A549 (cell line): ENCODE results near the gene XPR1.

Experiments
- CEBPB ChIP-seq, 2 experiments: fragments of >200 bp in 1 of 2; sonication (Bioruptor Twin) in 1 of 2; formaldehyde crosslinking in 1 of 2; IDR thresholded peaks; 2 replicates each; pipeline ENCODE4 v1.6.1; 2012 to 2016
- CHD2 ChIP-seq: fragments of 150-350 bp; IDR thresholded peaks from 2 replicates; pipeline ENCODE4 v1.6.1; 2014; ENCODE audit warnings: low read length; ENCODE audit not compliant: partially characterized antibody
- CTCF ChIP-seq: fragments of >200 bp; sonication (Bioruptor Twin); formaldehyde crosslinking; IDR thresholded peaks from 3 replicates; pipeline ENCODE4 v1.5.1; 2016
- EP300 ChIP-seq, 2 experiments: fragments of >200 bp; sonication (Bioruptor Twin); formaldehyde crosslinking; IDR thresholded peaks; 2 replicates in 1 of 2; 3 replicates in 1 of 2; pipeline ENCODE4 v1.6.1; 2016 to 2017
- GATA3 ChIP-seq: IDR thresholded peaks from 2 replicates; pipeline ENCODE4 v1.6.1; 2012; ENCODE audit warnings: borderline replicate concordance
- HDAC2 ChIP-seq: fragments of 200-600 bp; sonication (generic); IDR thresholded peaks from 2 replicates; pipeline ENCODE4 v1.6.1; 2016
- JUN ChIP-seq, 2 experiments: fragments of >200 bp; sonication (Bioruptor Twin); formaldehyde crosslinking; IDR thresholded peaks; 2 replicates in 1 of 2; 3 replicates in 1 of 2; pipeline ENCODE4 v1.6.1; 2016 to 2017
- MAFK ChIP-seq: fragments of 450-650 bp; IDR thresholded peaks from 2 replicates; pipeline ENCODE4 v1.6.1; 2014; ENCODE audit not compliant: partially characterized antibody
- MAX ChIP-seq: IDR thresholded peaks from 2 replicates; pipeline ENCODE4 v1.6.1; 2012
- POLR2A ChIP-seq: IDR thresholded peaks from 2 replicates; pipeline ENCODE4 v1.6.1; 2012; ENCODE audit warnings: mild to moderate bottlenecking, low read length
- POLR2AphosphoS2 ChIP-seq: conservative IDR thresholded peaks from 2 replicates; pipeline ENCODE4 v1.6.1; 2012; ENCODE audit warnings: low read length, improper control_type of control experiment, inconsistent platforms
- SMC3 ChIP-seq: fragments of >200 bp; sonication (Bioruptor Twin); formaldehyde crosslinking; IDR thresholded peaks from 3 replicates; pipeline ENCODE4 v1.6.1; 2018; ENCODE audit warnings: inconsistent platforms
- TF ChIP-seq, protein P1 (sequence below): fragments of 450-650 bp; IDR thresholded peaks from 2 replicates; pipeline ENCODE4 v1.6.1; 2014; ENCODE audit warnings: antibody characterized with exemption

- no peak for TF ChIP-seq CEBPB (IDR thresholded peaks at IDR 0.05)
- TF ChIP-seq CTCF, result no peak
- no peak for TF ChIP-seq CHD2
- no peak for TF ChIP-seq POLR2A
- no peak for TF ChIP-seq JUN (IDR thresholded peaks at IDR 0.05)
- no peak for TF ChIP-seq MAFK
- TF ChIP-seq, protein P1, sequence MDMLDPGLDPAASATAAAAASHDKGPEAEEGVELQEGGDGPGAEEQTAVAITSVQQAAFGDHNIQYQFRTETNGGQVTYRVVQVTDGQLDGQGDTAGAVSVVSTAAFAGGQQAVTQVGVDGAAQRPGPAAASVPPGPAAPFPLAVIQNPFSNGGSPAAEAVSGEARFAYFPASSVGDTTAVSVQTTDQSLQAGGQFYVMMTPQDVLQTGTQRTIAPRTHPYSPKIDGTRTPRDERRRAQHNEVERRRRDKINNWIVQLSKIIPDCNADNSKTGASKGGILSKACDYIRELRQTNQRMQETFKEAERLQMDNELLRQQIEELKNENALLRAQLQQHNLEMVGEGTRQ, result no peak
- no peak for TF ChIP-seq POLR2AphosphoS2
- TF ChIP-seq GATA3, result no peak
- TF ChIP-seq MAX, result no peak
- no peak for TF ChIP-seq EP300 (IDR thresholded peaks at IDR 0.05)
- TF ChIP-seq SMC3, result no peak
- TF ChIP-seq HDAC2, result no peak
Observed at GRCh38 chr1:180720753-180721152, 88.9 kb downstream of the XPR1 start.
